T-helper 17 cell (primary cell): ENCODE measurements around the gene ARL8B. TPM values are rescaled to one million over a fixed set of nuclear protein-coding genes. Genes with fewer than 3 reads are reported as not detected.

Experiments
- ATAC-seq: fragments of 150-1000 bp; cut with Tn5 transposase; 2 replicates; pipeline ENCODE4 v1.10.0; 2021; ENCODE audit warnings: mild to moderate bottlenecking, moderate library complexity
- DNase-seq, 3 donors: peaks; one replicate each; pipeline versions ENCODE4 v3.0.0 to v3.0.0-alpha.2; 2020 to 2021
- H3K9me3 ChIP-seq: one replicate; pipeline ENCODE4 v1.7.0; 2013; ENCODE audit warnings: low read length, mild to moderate bottlenecking; ENCODE audit not compliant: control insufficient read depth, poor library complexity, severe bottlenecking
- H3K27ac Mint-ChIP-seq: one replicate; pipeline ENCODE4 v1.8.0; 2022; ENCODE audit warnings: mild to moderate bottlenecking, moderate library complexity, mixed read lengths
- H3K27me3 Mint-ChIP-seq: one replicate; pipeline ENCODE4 v1.8.0; 2022; ENCODE audit warnings: mixed read lengths
- H3K36me3 Mint-ChIP-seq: one replicate; pipeline ENCODE4 v1.8.0; 2022; ENCODE audit warnings: low read depth, mixed read lengths
- H3K4me1 Mint-ChIP-seq: one replicate; pipeline ENCODE4 v1.8.0; 2022; ENCODE audit warnings: mild to moderate bottlenecking, mixed read lengths
- H3K4me3 Mint-ChIP-seq: one replicate; pipeline ENCODE4 v1.8.0; 2022; ENCODE audit warnings: mild to moderate bottlenecking, moderate library complexity, mixed read lengths
- total RNA-seq, 4 donors: library from RNA in 2 of 4; stranded (reverse) in 2 of 4; gene quantifications; one replicate each; pipeline ENCODE4 v1.2.3 and lab custom pipeline; 2022 to 2026

Gene ARL8B
- total RNA-seq, 2 donors from 2014 or later = 39.2 to 52.9 TPM

GRCh38 chr3:5122741-5123706 lies 932 bp downstream of the ARL8B start:
- Mint-ChIP-seq H3K4me1 (peaks cover 33% of the 10 kb centered on the region), H3K36me3 (no peaks in the 10 kb centered on the region), H3K4me3 (peak overlapping the region; percentile 95), H3K27me3 (no peaks in the 10 kb centered on the region), H3K27ac (peak overlapping the region; percentile 94)
- DNase-seq (peak in 1 of 3 donors; percentile 13), ATAC-seq (peak; percentile 8)
- no peaks in the 10 kb centered on the region for H3K9me3 ChIP-seq

- no peak for ATAC-seq
- H3K9me3 ChIP-seq = no peaks in the 10 kb centered on the region
- Mint-ChIP-seq H3K36me3 (no peaks in the 10 kb centered on the region), H3K27me3 (no peaks in the 10 kb centered on the region), H3K27ac (peak overlapping the region; percentile 94), H3K4me1 (peaks cover 35% of the 10 kb centered on the region), H3K4me3 (peak overlapping the region; percentile 73)
- DNase-seq = no peak
Measured at GRCh38 chr3:5123937-5124336, 1.8 kb downstream of the ARL8B start.

- H3K27ac Mint-ChIP-seq = no peak overlapping the region
- ATAC-seq (no peak), DNase-seq (no peak)
- H3K27me3 Mint-ChIP-seq = no peaks in the 10 kb centered on the region
- peaks cover 46% of the 10 kb centered on the region for H3K4me1 Mint-ChIP-seq
- H3K4me3 Mint-ChIP-seq = no peak overlapping the region
- H3K36me3 Mint-ChIP-seq = no peaks in the 10 kb centered on the region
- H3K9me3 ChIP-seq = no peaks in the 10 kb centered on the region
Measured at GRCh38 chr3:5126586-5126985, 4.5 kb downstream of the ARL8B start.

GRCh38 chr3:5128849-5129248 lies 6.8 kb downstream of the ARL8B start:
- H3K36me3 Mint-ChIP-seq = peaks cover 2% of the 10 kb centered on the region
- H3K27me3 Mint-ChIP-seq = no peaks in the 10 kb centered on the region
- no peak for DNase-seq
- peak overlapping the region; percentile 24 for H3K27ac Mint-ChIP-seq
- no peak for ATAC-seq
- no peak overlapping the region for H3K4me3 Mint-ChIP-seq
- H3K4me1 Mint-ChIP-seq = peaks cover 49% of the 10 kb centered on the region
- no peaks in the 10 kb centered on the region for H3K9me3 ChIP-seq

GRCh38 chr3:5133239-5134018 lies 11.3 kb downstream of the ARL8B start:
- no peaks in the 10 kb centered on the region for H3K27me3 Mint-ChIP-seq
- H3K4me1 Mint-ChIP-seq = peaks cover 44% of the 10 kb centered on the region
- H3K36me3 Mint-ChIP-seq = peaks cover 2% of the 10 kb centered on the region
- H3K27ac Mint-ChIP-seq = peak overlapping the region; percentile 90
- no peak for ATAC-seq
- H3K4me3 Mint-ChIP-seq = no peak overlapping the region
- DNase-seq = no peak
- H3K9me3 ChIP-seq = no peaks in the 10 kb centered on the region

GRCh38 chr3:5134019-5134391 lies 11.9 kb downstream of the ARL8B start:
- no peaks in the 10 kb centered on the region for H3K9me3 ChIP-seq
- H3K36me3 Mint-ChIP-seq = peaks cover 2% of the 10 kb centered on the region
- no peak for DNase-seq
- H3K4me1 Mint-ChIP-seq = peaks cover 42% of the 10 kb centered on the region
- H3K27me3 Mint-ChIP-seq = no peaks in the 10 kb centered on the region
- no peak for ATAC-seq
- H3K4me3 Mint-ChIP-seq = no peak overlapping the region
- peak overlapping the region; percentile 90 for H3K27ac Mint-ChIP-seq

- Mint-ChIP-seq H3K4me1 (peaks cover 45% of the 10 kb centered on the region), H3K36me3 (peaks cover 2% of the 10 kb centered on the region), H3K27ac (peak overlapping the region; percentile 90), H3K27me3 (no peaks in the 10 kb centered on the region), H3K4me3 (no peak overlapping the region)
- H3K9me3 ChIP-seq = no peaks in the 10 kb centered on the region
- no peak for DNase-seq
- no peak for ATAC-seq
Measured at GRCh38 chr3:5134499-5134898, 12.4 kb downstream of the ARL8B start.

GRCh38 chr3:5136211-5136918 lies 14.3 kb downstream of the ARL8B start:
- Mint-ChIP-seq H3K4me1 (peaks cover 45% of the 10 kb centered on the region), H3K27me3 (no peaks in the 10 kb centered on the region), H3K36me3 (peaks cover 2% of the 10 kb centered on the region), H3K4me3 (no peak overlapping the region), H3K27ac (peak overlapping the region; percentile 84)
- DNase-seq (peak in 1 of 3 donors; percentile 11), ATAC-seq (peak; percentile 92)
- no peaks in the 10 kb centered on the region for H3K9me3 ChIP-seq

- DNase-seq (no peak), ATAC-seq (peak; percentile 22)
- peaks cover 46% of the 10 kb centered on the region for H3K4me1 Mint-ChIP-seq
- H3K27me3 Mint-ChIP-seq = no peaks in the 10 kb centered on the region
- H3K27ac Mint-ChIP-seq = peak overlapping the region; percentile 84
- peaks cover 2% of the 10 kb centered on the region for H3K36me3 Mint-ChIP-seq
- no peak overlapping the region for H3K4me3 Mint-ChIP-seq
- no peaks in the 10 kb centered on the region for H3K9me3 ChIP-seq
Measured at GRCh38 chr3:5136919-5137429, 14.9 kb downstream of the ARL8B start.

GRCh38 chr3:5138214-5138981 lies 16.3 kb downstream of the ARL8B start:
- H3K27me3 Mint-ChIP-seq = no peaks in the 10 kb centered on the region
- H3K4me3 Mint-ChIP-seq = peak overlapping the region; percentile 21
- peak overlapping the region; percentile 8 for H3K27ac Mint-ChIP-seq
- no peak for ATAC-seq
- peaks cover 37% of the 10 kb centered on the region for H3K4me1 Mint-ChIP-seq
- no peaks in the 10 kb centered on the region for H3K9me3 ChIP-seq
- no peak for DNase-seq
- H3K36me3 Mint-ChIP-seq = peaks cover under 1% of the 10 kb centered on the region

GRCh38 chr3:5140230-5140621 lies 18.1 kb downstream of the ARL8B start:
- H3K4me1 Mint-ChIP-seq = peaks cover 34% of the 10 kb centered on the region
- DNase-seq = no peak
- no peak overlapping the region for H3K27ac Mint-ChIP-seq
- H3K27me3 Mint-ChIP-seq = no peaks in the 10 kb centered on the region
- H3K4me3 Mint-ChIP-seq = no peak overlapping the region
- no peaks in the 10 kb centered on the region for H3K9me3 ChIP-seq
- no peaks in the 10 kb centered on the region for H3K36me3 Mint-ChIP-seq
- no peak for ATAC-seq

GRCh38 chr3:5140839-5141238 lies 18.7 kb downstream of the ARL8B start:
- Mint-ChIP-seq H3K27me3 (no peaks in the 10 kb centered on the region), H3K4me3 (no peak overlapping the region), H3K36me3 (no peaks in the 10 kb centered on the region), H3K4me1 (peaks cover 37% of the 10 kb centered on the region), H3K27ac (no peak overlapping the region)
- no peaks in the 10 kb centered on the region for H3K9me3 ChIP-seq
- ATAC-seq (no peak), DNase-seq (no peak)
